Type B pancreatic cell (in vitro differentiated cells): ENCODE measurements around the gene USP33. TPM values are rescaled to one million over a fixed set of nuclear protein-coding genes. Genes with fewer than 3 reads are reported as not detected.
"Not testable (repeated sequence)": the region's sequence is repeated elsewhere in the genome, so short reads cannot be mapped to it uniquely, and the experiment has no call there.

Experiments used
- DNase-seq: peaks from one replicate; pipeline ENCODE4 v3.0.0; 2021; ENCODE audit warnings: mixed read lengths; ENCODE audit not compliant: unreplicated experiment; ENCODE audit errors: extremely low spot score
- H3K27ac Mint-ChIP-seq: 2 replicates; pipeline ENCODE4 v1.8.0; 2021; ENCODE audit warnings: mild to moderate bottlenecking, mixed read lengths
- H3K27me3 Mint-ChIP-seq: 2 replicates; pipeline ENCODE4 v1.8.0; 2021; ENCODE audit warnings: mixed read lengths
- H3K36me3 Mint-ChIP-seq: 2 replicates; pipeline ENCODE4 v1.8.0; 2021; ENCODE audit warnings: mixed read lengths
- H3K4me1 Mint-ChIP-seq: one replicate; pipeline ENCODE4 v1.8.0; 2021; ENCODE audit warnings: mixed read lengths; ENCODE audit not compliant: unreplicated experiment
- H3K4me3 Mint-ChIP-seq: 2 replicates; pipeline ENCODE4 v1.8.0; 2021; ENCODE audit warnings: mild to moderate bottlenecking, mixed read lengths
- H3K9me3 Mint-ChIP-seq: 2 replicates; pipeline ENCODE4 v1.8.0; 2021; ENCODE audit warnings: mixed read lengths
- total RNA-seq: library from RNA; stranded (reverse); gene quantifications from 2 replicates; pipeline ENCODE4 v1.2.1, GENCODE V29; 2021; ENCODE audit warnings: low replicate concordance
- TF ChIP-seq, protein P1 (sequence below): fragments of 200-600 bp; sonication (generic); conservative IDR thresholded peaks from 2 replicates; pipeline ENCODE4 v1.5.0; 2021; ENCODE audit warnings: antibody characterized with exemption, mild to moderate bottlenecking

The USP33 gene
- total RNA-seq, 1 donor from 2014 or later, result 66.3 TPM

- no peaks in the 10 kb centered on the region for H3K9me3 Mint-ChIP-seq
- H3K4me1 Mint-ChIP-seq, result no peaks in the 10 kb centered on the region
- no peak overlapping the region for H3K27ac Mint-ChIP-seq
- DNase-seq, result no peak
- TF ChIP-seq, protein P1, sequence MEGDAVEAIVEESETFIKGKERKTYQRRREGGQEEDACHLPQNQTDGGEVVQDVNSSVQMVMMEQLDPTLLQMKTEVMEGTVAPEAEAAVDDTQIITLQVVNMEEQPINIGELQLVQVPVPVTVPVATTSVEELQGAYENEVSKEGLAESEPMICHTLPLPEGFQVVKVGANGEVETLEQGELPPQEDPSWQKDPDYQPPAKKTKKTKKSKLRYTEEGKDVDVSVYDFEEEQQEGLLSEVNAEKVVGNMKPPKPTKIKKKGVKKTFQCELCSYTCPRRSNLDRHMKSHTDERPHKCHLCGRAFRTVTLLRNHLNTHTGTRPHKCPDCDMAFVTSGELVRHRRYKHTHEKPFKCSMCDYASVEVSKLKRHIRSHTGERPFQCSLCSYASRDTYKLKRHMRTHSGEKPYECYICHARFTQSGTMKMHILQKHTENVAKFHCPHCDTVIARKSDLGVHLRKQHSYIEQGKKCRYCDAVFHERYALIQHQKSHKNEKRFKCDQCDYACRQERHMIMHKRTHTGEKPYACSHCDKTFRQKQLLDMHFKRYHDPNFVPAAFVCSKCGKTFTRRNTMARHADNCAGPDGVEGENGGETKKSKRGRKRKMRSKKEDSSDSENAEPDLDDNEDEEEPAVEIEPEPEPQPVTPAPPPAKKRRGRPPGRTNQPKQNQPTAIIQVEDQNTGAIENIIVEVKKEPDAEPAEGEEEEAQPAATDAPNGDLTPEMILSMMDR, result no peak
- no peaks in the 10 kb centered on the region for H3K27me3 Mint-ChIP-seq
- no peak overlapping the region for H3K4me3 Mint-ChIP-seq
- peaks cover 9% of the 10 kb centered on the region for H3K36me3 Mint-ChIP-seq
Observed at GRCh38 chr1:77794550-77794949, 34.9 kb upstream of the USP33 start.

DNA sequence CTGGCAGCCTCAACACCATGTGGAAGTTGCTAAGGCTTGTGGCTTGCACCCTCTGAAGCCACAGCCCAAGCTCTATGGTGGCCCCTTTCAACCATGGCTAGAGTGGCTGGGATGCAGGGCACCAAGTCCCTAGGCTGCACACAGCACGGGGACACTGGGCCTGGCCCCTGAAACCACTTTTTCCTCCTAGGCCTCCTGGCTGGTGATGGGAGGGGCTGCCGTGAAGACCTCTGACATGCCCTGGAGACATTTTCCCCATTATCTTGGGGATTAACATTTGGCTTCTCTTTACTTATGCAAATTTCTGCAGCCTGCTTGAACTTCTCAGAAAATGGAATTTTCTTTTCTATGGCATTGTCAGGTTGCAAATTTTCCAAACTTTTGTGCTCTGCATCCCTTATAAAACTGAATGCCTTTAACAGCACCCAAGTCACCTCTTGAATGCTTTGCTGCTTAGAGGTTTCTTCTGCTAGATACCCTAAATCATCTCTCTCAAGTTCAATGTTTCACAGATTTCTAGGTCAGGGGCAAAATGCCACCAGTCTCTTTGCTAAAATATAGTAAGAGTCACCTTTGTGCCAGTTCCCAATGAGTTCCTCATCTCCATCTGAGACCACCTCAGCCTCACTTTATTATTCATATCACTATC lies 26.6 kb upstream of the USP33 start:
- H3K9me3 Mint-ChIP-seq, DNase-seq, H3K4me1 Mint-ChIP-seq, H3K4me3 Mint-ChIP-seq, H3K27me3 Mint-ChIP-seq, H3K27ac Mint-ChIP-seq: not testable (repeated sequence)
- peaks cover 38% of the 10 kb centered on the region for H3K36me3 Mint-ChIP-seq

DNA sequence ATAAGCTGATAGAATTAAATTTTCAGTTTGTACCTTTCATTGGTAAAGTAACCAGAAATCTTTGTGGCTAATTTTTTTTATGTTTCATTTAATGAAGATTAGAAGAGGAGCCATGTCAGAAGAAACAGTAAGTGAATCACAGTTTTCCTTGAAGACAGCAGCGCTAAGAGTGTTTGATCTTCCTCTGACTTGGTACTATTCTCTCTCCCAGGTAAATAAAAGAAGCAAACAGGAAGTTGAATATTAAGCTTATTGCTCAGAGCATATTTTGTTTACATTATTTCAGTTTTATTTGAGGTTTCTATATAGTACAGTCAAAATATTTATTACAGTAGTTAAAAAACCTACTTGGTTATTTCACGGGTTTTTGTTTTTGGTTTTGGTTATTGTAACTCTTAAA lies 23.5 kb upstream of the USP33 start:
- TF ChIP-seq, protein P1, result no peak
- no peaks in the 10 kb centered on the region for H3K9me3 Mint-ChIP-seq
- no peak for DNase-seq
- H3K27me3 Mint-ChIP-seq, result no peaks in the 10 kb centered on the region
- peaks cover 27% of the 10 kb centered on the region for H3K36me3 Mint-ChIP-seq
- H3K4me1 Mint-ChIP-seq, result peaks cover 19% of the 10 kb centered on the region
- no peak overlapping the region for H3K27ac Mint-ChIP-seq
- no peak overlapping the region for H3K4me3 Mint-ChIP-seq

- no peak overlapping the region for H3K27ac Mint-ChIP-seq
- no peaks in the 10 kb centered on the region for H3K9me3 Mint-ChIP-seq
- DNase-seq, result no peak
- H3K4me1 Mint-ChIP-seq, result peaks cover 19% of the 10 kb centered on the region
- H3K4me3 Mint-ChIP-seq, result no peak overlapping the region
- no peaks in the 10 kb centered on the region for H3K27me3 Mint-ChIP-seq
- H3K36me3 Mint-ChIP-seq, result peaks cover 18% of the 10 kb centered on the region
- TF ChIP-seq, protein P1, result no peak
Observed at GRCh38 chr1:77781683-77782082, 22.0 kb upstream of the USP33 start.

DNA sequence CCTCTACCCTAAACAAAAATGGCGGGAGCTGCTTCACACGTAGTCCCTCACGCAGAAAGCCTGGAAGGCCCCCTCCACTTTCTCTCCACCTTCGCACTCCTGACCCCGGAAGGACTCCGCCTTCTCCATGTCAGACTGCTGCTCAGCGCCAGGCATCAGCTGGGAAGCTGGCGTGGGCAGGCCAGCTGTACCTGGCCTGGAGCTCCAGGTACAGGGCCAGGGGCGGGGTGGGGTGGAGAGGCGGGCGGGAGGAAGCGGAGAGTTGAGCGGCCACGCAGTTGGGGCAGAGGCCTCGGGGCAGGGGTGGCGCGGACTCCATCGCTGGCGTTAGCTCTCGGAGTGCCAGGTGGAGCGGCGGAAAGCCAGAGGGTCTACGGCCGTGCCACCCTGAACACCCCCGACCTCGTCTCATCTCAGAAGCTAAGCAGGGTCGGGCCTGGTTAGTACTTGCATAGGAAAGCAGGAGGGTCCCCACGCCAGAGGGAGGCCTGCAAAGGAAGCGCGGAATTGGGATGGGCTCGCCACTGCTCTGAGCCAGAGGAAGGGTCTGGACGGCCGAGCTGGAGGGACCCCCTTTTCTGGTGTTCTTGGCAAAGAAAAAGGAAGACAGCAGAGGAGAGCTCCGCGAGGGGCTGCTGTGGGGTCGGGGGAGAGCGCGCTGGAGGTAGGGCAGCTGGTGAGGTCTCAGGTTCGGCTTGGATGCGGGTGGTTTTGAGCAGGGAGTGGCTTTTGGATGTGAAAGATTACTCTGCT lies 20.1 kb upstream of the USP33 start, which contains the start of gene MIGA1:
Gene MIGA1, plus strand, starts transcription at position 121 of the 753 bp plus-strand sequence. CDS start 3,604 bp downstream, outside the sequence.
- Mint-ChIP-seq H3K36me3 (peaks cover 9% of the 10 kb centered on the region), H3K4me3 (peak within 1 kb of the TSS; percentile 96), H3K4me1 (peaks cover 19% of the 10 kb centered on the region), H3K27me3 (no peaks in the 10 kb centered on the region), H3K9me3 (no peaks in the 10 kb centered on the region), H3K27ac (peak within 1 kb of the TSS; percentile 87)
- peak; percentile 83 for DNase-seq
- TF ChIP-seq, protein P1, result no peak
